Nephron (organoid): ENCODE measurements around the gene SERPINA9.

Source experiments
- H3K27ac Mint-ChIP-seq, 3 experiments: 2 replicates each; pipeline ENCODE4 v1.8.0; 2020; ENCODE audit warnings: mixed read lengths in 3 of 3, mild to moderate bottlenecking in 2 of 3, moderate library complexity in 1 of 3
- H3K27me3 Mint-ChIP-seq: 2 replicates; pipeline ENCODE4 v1.8.0; 2021; ENCODE audit warnings: low read depth, mild to moderate bottlenecking, moderate library complexity, mixed read lengths
- H3K36me3 Mint-ChIP-seq: 2 replicates; pipeline ENCODE4 v1.8.0; 2020; ENCODE audit warnings: low read depth, mixed read lengths
- H3K4me1 Mint-ChIP-seq: 2 replicates; pipeline ENCODE4 v1.8.0; 2020; ENCODE audit warnings: mixed read lengths
- H3K4me3 Mint-ChIP-seq, 3 experiments: 2 replicates each; pipeline ENCODE4 v1.8.0; 2020; ENCODE audit warnings: mild to moderate bottlenecking in 3 of 3, mixed read lengths in 3 of 3, moderate library complexity in 2 of 3
- H3K9me3 Mint-ChIP-seq: 2 replicates; pipeline ENCODE4 v1.8.0; 2020; ENCODE audit warnings: mixed read lengths
- TF ChIP-seq, protein P1 (sequence below), 3 experiments: fragments of 200-600 bp; sonication (generic); IDR thresholded peaks; one replicate each; pipeline ENCODE4 v1.5.0; 2021; ENCODE audit warnings: antibody characterized with exemption in 3 of 3; ENCODE audit not compliant: unreplicated experiment in 3 of 3

Gene SERPINA9

DNA sequence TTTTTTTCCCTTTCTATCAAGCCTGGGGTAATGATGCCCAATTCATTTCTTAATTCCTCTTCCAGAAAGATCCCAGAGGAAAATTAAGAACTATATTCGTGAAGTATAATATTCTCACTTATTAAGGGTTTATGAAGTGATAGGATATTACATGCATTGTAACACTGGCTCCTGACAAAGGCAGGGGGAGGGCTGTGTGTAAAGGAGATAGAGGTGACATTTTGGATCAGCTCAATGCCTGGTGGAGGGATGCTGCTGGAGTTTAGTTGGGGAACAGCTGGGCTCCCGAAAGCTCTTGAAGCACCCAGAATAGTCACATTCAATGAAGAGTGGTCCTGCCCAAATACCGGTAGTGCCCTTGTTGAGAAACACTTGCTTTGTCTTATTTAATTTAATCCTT, 24.2 kb downstream of the SERPINA9 start:
- H3K27me3 Mint-ChIP-seq: peaks cover 63% of the 10 kb centered on the region
- H3K27ac Mint-ChIP-seq: no peak overlapping the region
- TF ChIP-seq, protein P1, sequence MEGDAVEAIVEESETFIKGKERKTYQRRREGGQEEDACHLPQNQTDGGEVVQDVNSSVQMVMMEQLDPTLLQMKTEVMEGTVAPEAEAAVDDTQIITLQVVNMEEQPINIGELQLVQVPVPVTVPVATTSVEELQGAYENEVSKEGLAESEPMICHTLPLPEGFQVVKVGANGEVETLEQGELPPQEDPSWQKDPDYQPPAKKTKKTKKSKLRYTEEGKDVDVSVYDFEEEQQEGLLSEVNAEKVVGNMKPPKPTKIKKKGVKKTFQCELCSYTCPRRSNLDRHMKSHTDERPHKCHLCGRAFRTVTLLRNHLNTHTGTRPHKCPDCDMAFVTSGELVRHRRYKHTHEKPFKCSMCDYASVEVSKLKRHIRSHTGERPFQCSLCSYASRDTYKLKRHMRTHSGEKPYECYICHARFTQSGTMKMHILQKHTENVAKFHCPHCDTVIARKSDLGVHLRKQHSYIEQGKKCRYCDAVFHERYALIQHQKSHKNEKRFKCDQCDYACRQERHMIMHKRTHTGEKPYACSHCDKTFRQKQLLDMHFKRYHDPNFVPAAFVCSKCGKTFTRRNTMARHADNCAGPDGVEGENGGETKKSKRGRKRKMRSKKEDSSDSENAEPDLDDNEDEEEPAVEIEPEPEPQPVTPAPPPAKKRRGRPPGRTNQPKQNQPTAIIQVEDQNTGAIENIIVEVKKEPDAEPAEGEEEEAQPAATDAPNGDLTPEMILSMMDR (IDR thresholded peaks at IDR 0.05; ENCODE audit: unreplicated experiment in 3 of 3): no peak
- H3K4me1 Mint-ChIP-seq: peaks cover 4% of the 10 kb centered on the region
- no peaks in the 10 kb centered on the region for H3K36me3 Mint-ChIP-seq
- no peak overlapping the region for H3K4me3 Mint-ChIP-seq
- peaks cover 11% of the 10 kb centered on the region for H3K9me3 Mint-ChIP-seq

GRCh38 chr14:94451091-94451771, 24.8 kb downstream of the SERPINA9 start:
- Mint-ChIP-seq H3K9me3 (peaks cover 11% of the 10 kb centered on the region), H3K27me3 (peaks cover 63% of the 10 kb centered on the region), H3K4me3 (no peak overlapping the region), H3K4me1 (peaks cover 4% of the 10 kb centered on the region), H3K36me3 (no peaks in the 10 kb centered on the region), H3K27ac (no peak overlapping the region)
- TF ChIP-seq, protein P1 (IDR thresholded peaks at IDR 0.05; ENCODE audit: unreplicated experiment in 3 of 3): no peak

- TF ChIP-seq, protein P1 (IDR thresholded peaks at IDR 0.05; ENCODE audit: unreplicated experiment in 3 of 3): no peak
- H3K9me3 Mint-ChIP-seq: peaks cover 7% of the 10 kb centered on the region
- no peak overlapping the region for H3K27ac Mint-ChIP-seq
- H3K27me3 Mint-ChIP-seq: peaks cover 63% of the 10 kb centered on the region
- H3K4me1 Mint-ChIP-seq: peaks cover 4% of the 10 kb centered on the region
- no peaks in the 10 kb centered on the region for H3K36me3 Mint-ChIP-seq
- no peak overlapping the region for H3K4me3 Mint-ChIP-seq
These were observed 25.3 kb downstream of the SERPINA9 start for GRCh38 chr14:94450722-94451090.

DNA sequence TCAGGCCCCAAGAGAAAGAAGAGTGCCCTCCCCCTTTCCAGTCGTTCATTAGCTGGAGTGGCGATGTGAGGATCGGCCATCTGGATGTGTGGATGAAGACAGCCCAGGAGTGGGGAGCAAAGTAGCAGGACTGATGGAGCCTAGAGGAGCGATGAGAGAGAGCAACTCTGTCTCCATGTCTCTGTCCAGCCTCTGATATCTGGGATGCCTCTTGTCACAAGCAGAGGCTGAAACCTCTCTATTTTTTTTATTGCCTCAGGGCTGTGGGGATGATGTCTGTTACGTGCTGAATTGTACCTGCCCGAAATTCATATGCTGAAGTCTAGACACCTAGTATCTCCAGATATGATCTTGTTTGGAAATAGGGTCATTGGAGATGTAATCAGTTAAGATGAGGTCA, 26.1 kb downstream of the SERPINA9 start:
- H3K36me3 Mint-ChIP-seq: no peaks in the 10 kb centered on the region
- peaks cover 63% of the 10 kb centered on the region for H3K27me3 Mint-ChIP-seq
- H3K27ac Mint-ChIP-seq: no peak overlapping the region
- H3K4me1 Mint-ChIP-seq: peaks cover 4% of the 10 kb centered on the region
- peaks cover 7% of the 10 kb centered on the region for H3K9me3 Mint-ChIP-seq
- H3K4me3 Mint-ChIP-seq: no peak overlapping the region
- TF ChIP-seq, protein P1 (IDR thresholded peaks at IDR 0.05; ENCODE audit: unreplicated experiment in 3 of 3): no peak

GRCh38 chr14:94448071-94448808, 27.8 kb downstream of the SERPINA9 start:
- peaks cover 4% of the 10 kb centered on the region for H3K4me1 Mint-ChIP-seq
- no peak overlapping the region for H3K4me3 Mint-ChIP-seq
- H3K27ac Mint-ChIP-seq: no peak overlapping the region
- TF ChIP-seq, protein P1 (IDR thresholded peaks at IDR 0.05; ENCODE audit: unreplicated experiment in 3 of 3): no peak
- H3K27me3 Mint-ChIP-seq: peaks cover 62% of the 10 kb centered on the region
- H3K9me3 Mint-ChIP-seq: peaks cover 4% of the 10 kb centered on the region
- H3K36me3 Mint-ChIP-seq: no peaks in the 10 kb centered on the region
